ENCODE data around the gene SMG7. TPM values are rescaled to one million over a fixed set of nuclear protein-coding genes. Genes with fewer than 3 reads are reported as not detected.

The SMG7 gene
- total RNA-seq, 1 experiment from 2014 or later, result 72.9 TPM

GRCh38 chr1:183477986-183478781 is 5.9 kb downstream of the SMG7 start:
- Histone ChIP-seq H3K4me3 (no peak overlapping the region), H3K9me3 (ENCODE audit: insufficient read depth, low read depth) (no peaks in the 10 kb centered on the region), H2AFZ (no peak overlapping the region), H4K20me1 (ENCODE audit: insufficient read depth) (peaks cover 20% of the 10 kb centered on the region), H3K36me3 (ENCODE audit: low read depth) (peaks cover 15% of the 10 kb centered on the region; the same call in 1 of the 2 replicates), H3K4me1 (replicated peaks; ENCODE audit: insufficient read depth) (peaks cover 59% of the 10 kb centered on the region), H3K27ac (peak overlapping the region; percentile 12; the same call in 1 of the 2 replicates), H3K27me3 (ENCODE audit: insufficient read depth, low read depth) (no peaks in the 10 kb centered on the region), H3F3A (ENCODE audit: insufficient read depth, low read depth) (peaks cover 22% of the 10 kb centered on the region), H3K79me2 (ENCODE audit: low read depth) (peaks cover 100% of the 10 kb centered on the region), H3K4me2 (no peak overlapping the region), H3K9me2 (ENCODE audit: insufficient read depth) (no peaks in the 10 kb centered on the region)
- BruUV-seq (replicated peaks), result no TSS peak
- POLR2A ChIA-PET (ENCODE audit: unreplicated experiment), result no interaction called here
- CTCF ChIA-PET, result no interaction called here
- intact Hi-C loops (cut with micrococcal nuclease; ENCODE audit: unreplicated experiment), result no loop called here
- no peak for TF ChIP-seq EZH2 (IDR thresholded peaks at IDR 0.05; ENCODE audit: low read depth)
- TF ChIP-seq, protein P1, sequence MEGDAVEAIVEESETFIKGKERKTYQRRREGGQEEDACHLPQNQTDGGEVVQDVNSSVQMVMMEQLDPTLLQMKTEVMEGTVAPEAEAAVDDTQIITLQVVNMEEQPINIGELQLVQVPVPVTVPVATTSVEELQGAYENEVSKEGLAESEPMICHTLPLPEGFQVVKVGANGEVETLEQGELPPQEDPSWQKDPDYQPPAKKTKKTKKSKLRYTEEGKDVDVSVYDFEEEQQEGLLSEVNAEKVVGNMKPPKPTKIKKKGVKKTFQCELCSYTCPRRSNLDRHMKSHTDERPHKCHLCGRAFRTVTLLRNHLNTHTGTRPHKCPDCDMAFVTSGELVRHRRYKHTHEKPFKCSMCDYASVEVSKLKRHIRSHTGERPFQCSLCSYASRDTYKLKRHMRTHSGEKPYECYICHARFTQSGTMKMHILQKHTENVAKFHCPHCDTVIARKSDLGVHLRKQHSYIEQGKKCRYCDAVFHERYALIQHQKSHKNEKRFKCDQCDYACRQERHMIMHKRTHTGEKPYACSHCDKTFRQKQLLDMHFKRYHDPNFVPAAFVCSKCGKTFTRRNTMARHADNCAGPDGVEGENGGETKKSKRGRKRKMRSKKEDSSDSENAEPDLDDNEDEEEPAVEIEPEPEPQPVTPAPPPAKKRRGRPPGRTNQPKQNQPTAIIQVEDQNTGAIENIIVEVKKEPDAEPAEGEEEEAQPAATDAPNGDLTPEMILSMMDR (conservative IDR thresholded peaks at IDR 0.05), result no peak
- no peak for DNase-seq

GRCh38 chr1:183480971-183481441 is 8.7 kb downstream of the SMG7 start:
- H3F3A ChIP-seq (ENCODE audit: insufficient read depth, low read depth), result peaks cover 19% of the 10 kb centered on the region
- peak overlapping the region; percentile 6; the same call in 1 of the 2 replicates for H3K4me2 ChIP-seq
- H3K27ac ChIP-seq, result peak overlapping the region; percentile 45
- POLR2A ChIA-PET (ENCODE audit: unreplicated experiment), result no interaction called here
- H3K79me2 ChIP-seq (ENCODE audit: low read depth), result peaks cover 99% of the 10 kb centered on the region
- no peaks in the 10 kb centered on the region for H3K27me3 ChIP-seq (ENCODE audit: insufficient read depth, low read depth)
- H3K4me3 ChIP-seq, result no peak overlapping the region
- TF ChIP-seq, protein P1 (conservative IDR thresholded peaks at IDR 0.05), result no peak
- TF ChIP-seq EZH2 (IDR thresholded peaks at IDR 0.05; ENCODE audit: low read depth), result no peak
- CTCF ChIA-PET, result no interaction called here
- no peaks in the 10 kb centered on the region for H3K9me2 ChIP-seq (ENCODE audit: insufficient read depth)
- intact Hi-C loops (cut with micrococcal nuclease; ENCODE audit: unreplicated experiment), result no loop called here
- no peak overlapping the region for H2AFZ ChIP-seq
- H3K4me1 ChIP-seq (replicated peaks; ENCODE audit: insufficient read depth), result peaks cover 36% of the 10 kb centered on the region
- peak in 1 of 2 experiments; percentile 78 for DNase-seq
- no TSS peak for BruUV-seq (replicated peaks)
- H3K36me3 ChIP-seq (ENCODE audit: low read depth), result peaks cover 7% of the 10 kb centered on the region; the same call in 1 of the 2 replicates
- H3K9me3 ChIP-seq (ENCODE audit: insufficient read depth, low read depth), result no peaks in the 10 kb centered on the region
- H4K20me1 ChIP-seq (ENCODE audit: insufficient read depth), result peaks cover 21% of the 10 kb centered on the region; the same call in 1 of the 2 replicates

DNA sequence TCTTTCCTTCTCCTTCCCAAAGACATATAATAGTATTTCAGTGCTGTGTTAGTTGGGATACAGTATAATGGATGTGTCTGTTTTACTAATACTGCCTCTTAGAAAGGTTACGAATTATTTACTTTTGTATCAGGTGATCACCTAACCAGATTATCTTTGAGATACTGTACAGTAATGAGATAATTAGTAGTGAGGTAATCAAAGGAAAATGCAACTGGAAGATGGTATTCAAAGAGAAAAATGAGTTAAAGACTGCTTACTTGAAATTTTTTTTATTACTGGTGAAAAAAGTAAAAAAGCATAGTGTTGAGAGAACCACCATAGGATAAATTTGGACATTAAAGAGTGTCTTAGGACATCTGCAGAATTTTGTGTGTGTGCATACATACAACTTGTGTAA is 10.9 kb downstream of the SMG7 start:
- Histone ChIP-seq H3K9me3 (ENCODE audit: insufficient read depth, low read depth) (no peaks in the 10 kb centered on the region), H3K27ac (peak overlapping the region; percentile 2; the same call in 1 of the 2 replicates), H3K4me1 (replicated peaks; ENCODE audit: insufficient read depth) (peaks cover 32% of the 10 kb centered on the region), H3K79me2 (ENCODE audit: low read depth) (peaks cover 99% of the 10 kb centered on the region), H3F3A (ENCODE audit: insufficient read depth, low read depth) (peaks cover 8% of the 10 kb centered on the region; the same call in 1 of the 2 replicates), H3K4me2 (no peak overlapping the region), H3K4me3 (no peak overlapping the region), H4K20me1 (ENCODE audit: insufficient read depth) (peaks cover 17% of the 10 kb centered on the region; the same call in 1 of the 2 replicates), H3K36me3 (ENCODE audit: low read depth) (peaks cover 20% of the 10 kb centered on the region; the same call in 1 of the 2 replicates), H2AFZ (no peak overlapping the region), H3K27me3 (ENCODE audit: insufficient read depth, low read depth) (no peaks in the 10 kb centered on the region), H3K9me2 (ENCODE audit: insufficient read depth) (no peaks in the 10 kb centered on the region)
- intact Hi-C loops (cut with micrococcal nuclease; ENCODE audit: unreplicated experiment), result no loop called here
- BruUV-seq (replicated peaks), result no TSS peak
- DNase-seq, result no peak
- CTCF ChIA-PET, result no interaction called here
- no peak for TF ChIP-seq EZH2 (IDR thresholded peaks at IDR 0.05; ENCODE audit: low read depth)
- TF ChIP-seq, protein P1 (conservative IDR thresholded peaks at IDR 0.05), result no peak
- POLR2A ChIA-PET (ENCODE audit: unreplicated experiment), result no interaction called here

All from PC-9 (cell line).